CD4-positive, alpha-beta T cell treated with Interleukin-4 for 4 hours (primary cell): Measurements from ENCODE around the gene KCNG1.

ENCODE experiments used
- DNase-seq: peaks from one replicate; pipeline ENCODE4 v3.0.0-alpha.2; 2020

Gene KCNG1

DNA sequence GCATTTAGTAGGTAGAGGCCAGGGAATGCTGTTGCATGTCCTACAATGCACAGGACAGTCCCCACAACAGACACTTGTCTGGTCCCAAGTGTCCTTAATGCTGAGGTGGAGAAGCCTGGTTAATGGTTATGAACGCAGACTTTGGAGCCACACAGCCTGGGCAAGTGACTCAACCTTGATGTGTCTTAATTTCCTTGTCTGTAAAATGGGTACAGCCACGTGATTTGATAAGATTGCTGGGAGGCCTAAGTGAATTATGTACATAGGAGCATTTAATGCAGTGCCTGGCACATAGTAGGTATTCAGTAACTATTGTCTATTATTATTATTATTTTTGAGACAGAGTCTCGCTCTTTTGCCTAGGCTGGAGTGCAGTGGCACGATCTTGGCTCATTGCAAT is 11.4 kb downstream of the KCNG1 start:
- DNase-seq, result no peak

- DNase-seq, result no peak
Measured at GRCh38 chr20:51010932-51011331, 12.0 kb downstream of the KCNG1 start.

- no peak for DNase-seq
Measured at GRCh38 chr20:51010043-51010365, 12.9 kb downstream of the KCNG1 start.

DNA sequence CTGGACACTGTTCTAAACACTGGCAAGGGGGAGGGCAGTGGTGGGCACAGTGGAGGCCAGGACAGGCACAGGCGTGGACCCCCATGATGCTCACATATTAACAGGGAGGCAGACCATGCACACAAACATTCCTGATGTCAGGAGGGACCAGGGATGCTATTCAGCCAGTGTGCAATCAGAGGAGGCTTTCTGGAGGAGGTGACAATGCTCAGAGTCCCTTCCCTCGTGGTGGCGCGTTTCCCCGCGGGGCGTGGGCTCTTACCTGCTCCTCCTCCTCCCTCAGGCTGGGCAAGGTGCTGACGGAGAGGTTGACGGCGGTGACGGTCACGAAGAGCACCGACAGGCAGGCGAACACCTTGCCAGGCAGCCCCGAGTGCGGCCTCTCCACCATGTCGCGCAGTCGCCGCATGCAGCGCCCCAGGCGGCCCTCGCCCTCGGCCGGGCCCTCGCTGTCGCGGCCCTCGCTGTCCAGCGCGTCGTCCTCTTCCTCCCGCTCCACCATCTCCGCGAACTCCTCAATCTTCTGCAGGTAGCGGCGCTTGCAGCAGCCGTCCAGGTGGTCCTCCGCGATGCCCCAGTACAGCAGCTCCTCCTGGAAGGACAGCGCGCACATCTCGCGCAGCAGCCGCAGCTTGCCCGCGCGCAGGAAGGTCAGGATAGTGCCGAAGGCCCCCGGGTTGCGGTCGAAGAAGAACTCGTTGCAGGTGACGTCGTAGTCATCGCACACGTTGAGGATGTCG is 13.4 kb downstream of the KCNG1 start:
- DNase-seq, result no peak

DNA sequence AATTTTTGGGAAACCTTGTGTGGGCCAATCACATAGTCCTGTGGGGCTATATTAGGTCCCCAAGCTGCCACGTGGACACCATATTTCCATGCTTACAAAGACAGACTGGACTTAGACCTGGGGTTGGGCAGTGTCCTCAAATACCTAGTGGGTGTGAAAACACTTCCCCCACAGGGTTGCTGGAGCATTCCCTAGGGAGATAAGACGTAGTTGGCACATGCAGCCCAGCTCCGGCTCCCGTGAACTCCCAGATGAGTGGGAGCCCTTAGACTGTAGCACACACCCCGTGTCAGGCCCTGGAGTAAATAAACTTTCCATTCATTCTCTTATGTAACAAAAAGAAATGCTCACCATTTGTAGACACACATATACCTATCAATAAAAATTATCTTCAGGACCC is 14.2 kb downstream of the KCNG1 start:
- no peak for DNase-seq

- DNase-seq, result no peak
Measured at GRCh38 chr20:51005214-51005613, 17.7 kb downstream of the KCNG1 start.

DNA sequence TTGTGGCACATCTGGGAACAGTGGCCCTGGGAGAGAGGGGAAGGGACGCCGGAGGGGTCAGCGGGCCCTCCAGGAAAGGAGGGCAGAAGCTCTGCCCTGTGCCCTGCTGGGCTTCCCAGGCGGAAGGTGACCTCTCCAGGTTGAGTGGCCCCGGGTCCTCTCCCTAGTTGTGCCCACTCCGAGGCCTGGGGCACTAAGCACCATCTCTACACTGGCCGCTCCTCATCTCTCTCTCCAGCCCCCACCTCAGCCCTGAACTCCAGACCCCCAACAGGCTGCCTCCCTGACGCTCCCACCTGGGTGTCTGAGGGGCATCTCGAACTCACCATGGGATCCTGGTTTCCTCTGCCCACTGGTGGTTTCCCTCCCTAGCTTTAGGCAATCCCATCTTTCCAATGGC is 18.1 kb downstream of the KCNG1 start:
- no peak for DNase-seq

DNA sequence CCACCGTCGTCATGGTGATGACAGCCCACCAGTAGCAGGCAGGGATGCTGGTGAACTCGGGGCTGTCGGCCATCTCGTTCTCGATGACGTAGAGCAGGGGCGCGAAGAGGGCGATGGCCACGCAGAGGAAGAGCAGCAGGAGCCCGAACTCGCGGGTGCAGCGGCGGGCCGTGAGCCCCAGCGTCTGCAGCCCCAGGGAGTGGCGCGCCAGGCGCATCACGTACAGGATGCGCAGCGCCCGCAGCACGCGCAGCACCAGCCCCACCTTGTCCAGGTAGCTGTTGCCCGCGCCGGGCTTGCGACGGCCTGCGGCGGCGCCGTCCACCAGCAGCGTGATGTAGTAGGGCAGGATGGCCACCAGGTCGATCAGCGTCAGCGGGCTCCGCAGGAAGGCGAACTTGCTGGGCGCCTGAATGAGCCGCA is 18.6 kb downstream of the KCNG1 start:
- DNase-seq, result no peak

DNA sequence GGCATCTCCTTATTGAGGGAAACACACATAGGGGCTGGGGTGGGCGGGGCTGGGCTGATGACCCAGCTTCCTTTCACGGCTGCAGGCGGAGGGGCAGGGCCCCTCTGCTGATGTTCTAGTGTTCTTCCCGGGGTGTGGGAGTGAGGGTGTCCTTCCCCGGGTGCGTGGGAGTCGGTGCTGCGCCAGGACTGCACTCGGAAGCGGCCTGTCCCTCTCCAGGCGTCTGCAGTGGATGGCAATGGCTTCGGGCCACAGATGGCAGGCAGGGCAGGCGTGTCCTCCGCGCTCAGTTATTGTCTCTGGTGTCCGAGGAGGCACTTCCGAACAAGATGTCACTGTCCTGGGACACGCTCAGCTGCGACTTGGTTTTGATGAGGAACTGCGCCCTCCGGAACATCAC is 19.2 kb downstream of the KCNG1 start:
- no peak for DNase-seq

DNA sequence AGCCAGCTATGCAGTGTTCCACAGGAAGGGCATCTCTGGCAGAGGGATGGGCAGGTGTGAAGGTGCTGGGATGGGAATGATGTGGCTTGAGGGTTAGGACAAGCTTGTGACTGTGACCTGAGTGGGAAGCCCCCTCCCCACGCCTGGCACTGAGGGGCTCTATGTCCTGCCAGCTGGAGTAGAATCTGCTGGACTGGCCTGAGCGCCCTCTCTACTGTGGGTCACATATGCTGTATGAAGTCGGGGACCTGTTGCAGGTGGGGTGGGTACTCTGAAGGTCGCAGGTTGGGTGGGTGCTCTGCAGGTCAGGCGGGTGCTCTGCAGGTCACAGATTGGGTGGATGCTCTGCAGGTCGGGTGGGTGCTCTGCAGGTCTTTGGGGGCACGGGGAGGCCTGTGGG is 20.3 kb downstream of the KCNG1 start:
- DNase-seq, result no peak

DNA sequence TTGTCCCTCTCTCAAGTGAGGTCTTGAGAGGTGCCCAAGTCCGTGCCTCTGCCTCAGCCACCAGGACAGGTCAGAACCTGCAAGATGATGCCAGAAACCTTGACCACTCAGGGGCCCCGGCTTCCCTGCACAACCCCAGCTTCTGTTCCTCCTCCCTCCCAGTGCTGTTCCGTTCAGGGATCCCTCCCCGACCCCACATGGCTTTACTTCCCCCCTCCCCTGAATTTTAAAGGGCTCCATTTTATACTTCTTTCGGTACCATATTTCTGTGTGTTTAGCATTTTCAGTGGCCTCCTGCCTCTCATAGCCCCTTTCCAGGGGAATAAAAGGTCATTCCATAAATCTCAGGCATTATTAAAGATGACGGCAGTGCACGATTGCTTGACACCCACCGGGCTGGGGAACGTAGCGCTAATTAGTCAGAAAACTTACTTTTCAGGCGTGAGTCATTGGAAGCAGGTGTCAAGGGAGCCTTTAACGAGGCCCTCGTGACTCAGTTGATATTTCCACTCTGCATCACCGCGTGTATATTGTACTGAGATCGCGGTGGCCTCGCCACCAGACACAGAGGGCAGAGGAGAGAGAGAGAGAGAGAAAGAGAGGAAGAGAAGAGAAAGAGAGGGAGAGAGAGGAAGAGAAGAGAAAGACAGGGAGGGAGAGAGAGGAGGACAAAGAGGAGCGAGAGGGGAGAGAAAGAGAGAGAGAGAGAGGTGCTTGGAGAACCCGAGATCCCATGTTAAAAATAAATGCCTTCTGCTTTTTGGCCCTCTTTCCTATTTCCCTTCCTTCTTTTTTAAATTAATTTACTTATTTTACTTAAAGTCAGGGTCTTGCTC is 21.3 kb downstream of the KCNG1 start:
- no peak for DNase-seq

DNA sequence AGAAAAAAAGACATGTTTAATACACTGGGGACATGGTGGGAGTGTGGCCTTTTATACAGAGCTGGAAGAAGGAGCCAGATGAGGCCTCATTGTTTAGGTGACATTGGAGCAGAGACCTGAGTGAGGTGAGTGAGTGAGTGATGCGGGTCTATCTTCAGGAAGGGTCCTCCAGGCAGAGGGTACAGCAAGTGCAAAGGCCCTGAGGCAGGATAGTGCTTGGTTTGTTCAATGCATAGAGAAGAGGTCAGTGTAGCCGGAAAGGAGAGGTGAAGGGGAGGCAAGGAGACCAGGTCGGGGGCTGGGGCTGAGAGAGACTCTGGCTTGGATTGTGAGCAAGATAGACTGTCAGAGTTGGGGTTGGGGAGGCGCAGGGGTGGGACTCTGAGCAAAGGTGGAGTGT is 23.6 kb downstream of the KCNG1 start:
- no peak for DNase-seq

DNA sequence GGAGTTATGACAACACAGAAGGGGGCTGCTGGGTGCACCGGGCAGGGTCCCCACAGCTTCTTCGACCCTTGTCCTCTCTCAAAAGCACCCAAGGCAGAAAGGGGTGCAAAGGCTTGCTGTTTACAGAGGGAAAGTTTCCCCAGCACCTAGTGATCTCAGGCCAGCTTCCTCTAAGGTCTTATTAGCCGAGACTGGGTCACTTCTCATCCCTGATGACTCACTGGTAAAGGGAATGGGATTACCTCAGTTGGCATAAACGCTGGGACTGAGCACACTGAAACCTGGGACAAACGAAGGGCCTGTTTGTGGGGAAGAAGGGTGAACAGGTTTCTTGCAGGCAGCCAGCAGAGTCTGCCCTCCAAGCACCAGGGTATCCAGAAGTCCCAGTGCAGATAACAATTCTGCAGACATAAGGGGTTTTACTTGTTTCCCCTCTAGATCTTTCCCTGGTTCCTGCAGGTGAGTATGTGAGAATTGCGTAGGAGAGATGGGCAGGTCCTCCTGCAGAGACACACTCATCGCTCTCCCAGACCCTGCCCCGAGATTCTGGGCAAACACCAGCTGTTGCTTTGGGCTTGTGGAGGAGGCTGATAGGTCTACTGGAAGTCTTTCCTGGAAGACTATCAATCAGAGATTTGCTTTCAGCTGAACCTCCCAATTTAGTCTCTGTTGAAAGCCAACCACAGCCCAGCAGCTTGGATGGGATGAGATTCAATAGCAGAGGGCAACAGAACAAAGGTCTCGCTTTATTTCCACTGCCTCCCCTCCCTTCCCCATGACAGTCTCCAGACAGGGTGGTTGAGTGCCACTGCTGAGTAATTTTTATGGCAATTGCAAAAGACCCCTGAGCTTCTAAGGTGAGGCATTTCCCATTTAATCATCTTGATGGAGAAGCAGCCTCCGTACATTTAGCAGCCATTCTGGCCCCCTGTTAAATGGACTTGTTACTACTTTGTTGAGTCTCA is 25.7 kb downstream of the KCNG1 start:
- no peak for DNase-seq

- DNase-seq, result no peak
Measured at GRCh38 chr20:50995506-50995905, 27.4 kb downstream of the KCNG1 start.

- no peak for DNase-seq
Measured at GRCh38 chr20:50993876-50994275, 29.0 kb downstream of the KCNG1 start.

DNA sequence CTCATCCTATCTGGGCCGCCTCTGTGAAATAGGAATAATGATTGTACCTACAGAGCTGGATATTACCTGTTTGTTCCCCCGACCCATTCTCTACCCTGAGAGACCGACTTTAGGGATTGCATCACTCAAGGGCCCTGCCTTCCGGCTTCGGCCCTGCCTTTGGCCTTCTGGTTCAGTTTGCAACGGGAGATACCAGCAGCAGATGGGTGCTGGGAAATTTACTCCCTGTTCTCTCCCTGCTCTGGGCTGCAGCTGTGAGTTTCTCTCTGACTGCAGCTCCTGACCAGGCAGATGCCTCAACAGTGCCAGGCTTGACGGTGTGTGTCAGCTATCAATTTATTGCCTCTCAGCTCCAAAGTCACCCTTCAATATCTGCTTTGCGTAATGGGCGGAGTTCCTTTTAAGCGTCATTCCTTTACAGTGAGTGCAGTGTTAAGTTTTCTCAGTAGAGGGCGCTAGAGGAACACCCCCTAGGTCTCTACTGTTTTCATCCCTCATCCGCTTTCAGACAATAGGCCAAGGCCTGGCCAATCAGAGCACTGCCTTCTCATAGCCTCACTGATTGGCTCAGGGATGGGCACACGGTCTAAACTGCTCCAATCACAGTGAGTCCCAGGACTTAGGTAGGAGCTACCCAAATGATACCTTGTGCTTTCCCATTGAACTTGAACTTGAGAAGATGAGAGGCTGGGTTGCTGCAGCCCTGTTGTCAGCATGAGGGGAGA is 30.0 kb downstream of the KCNG1 start:
- peak; percentile 27 for DNase-seq

- no peak for DNase-seq
Measured at GRCh38 chr20:50992336-50992732, 30.6 kb downstream of the KCNG1 start.

DNA sequence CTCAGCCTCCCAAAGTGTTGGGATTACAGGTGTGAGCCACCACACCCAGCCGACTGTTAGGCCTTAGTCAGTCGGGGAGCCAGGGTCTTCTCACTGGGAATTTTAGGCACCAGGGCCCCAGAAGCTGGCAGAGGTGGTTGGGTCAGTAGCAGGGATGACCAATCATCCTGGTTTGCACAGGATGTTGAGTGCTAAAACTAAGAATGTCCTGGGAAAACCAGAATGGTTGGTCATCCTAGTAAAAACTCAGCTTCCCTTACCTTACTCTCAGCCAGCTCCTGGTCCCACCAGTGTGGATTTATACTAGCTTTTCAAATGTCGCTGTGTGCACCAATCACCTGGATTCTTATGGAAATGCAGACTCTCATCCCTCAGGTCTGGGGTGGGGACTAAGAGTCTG is 31.8 kb downstream of the KCNG1 start:
- no peak for DNase-seq

- DNase-seq, result peak; percentile 72
Measured at GRCh38 chr20:50987493-50988210, 35.3 kb downstream of the KCNG1 start.

DNA sequence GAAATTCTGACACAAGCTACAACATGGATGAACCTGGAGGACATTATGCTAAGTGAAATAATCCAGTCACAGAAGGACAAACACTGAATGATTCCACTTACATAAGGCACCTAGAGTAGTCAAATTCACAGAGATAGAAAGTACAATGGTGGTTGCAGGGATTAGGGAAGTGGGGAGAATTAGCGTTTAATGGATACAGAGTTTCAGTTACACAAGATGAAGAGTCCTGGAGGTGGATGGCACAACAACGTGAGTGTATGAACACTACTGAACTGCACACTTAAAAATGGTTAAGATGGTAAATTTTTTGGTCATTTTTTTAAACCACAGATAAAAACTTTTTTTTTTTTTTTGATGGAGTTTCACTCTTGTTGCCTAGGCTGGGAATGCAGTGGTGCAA is 39.6 kb downstream of the KCNG1 start:
- DNase-seq, result no peak

- no peak for DNase-seq
Measured at GRCh38 chr20:50982363-50982762, 40.5 kb downstream of the KCNG1 start.

DNA sequence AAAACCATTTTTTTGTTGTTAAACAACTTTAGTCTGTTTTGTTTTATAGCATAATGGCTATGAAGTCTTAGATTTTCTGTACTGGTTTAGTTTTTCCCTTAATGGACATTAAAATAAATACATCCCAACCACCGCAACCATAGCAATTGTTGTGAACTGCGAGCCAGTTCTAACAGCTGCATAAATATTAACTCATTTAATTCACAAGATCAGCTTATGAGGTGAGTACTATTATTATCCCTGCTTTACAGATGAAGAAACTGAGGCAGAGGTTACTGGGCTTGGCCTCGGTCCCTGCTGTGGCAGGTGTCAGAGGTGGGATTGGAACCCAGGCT is 41.2 kb downstream of the KCNG1 start:
- no peak for DNase-seq
